H1 (cell line): ENCODE measurements around the gene MAPT. TPM values are rescaled to one million over a fixed set of nuclear protein-coding genes. Genes with fewer than 3 reads are reported as not detected.

Experiments
- E2F6 ChIP-seq: IDR thresholded peaks from 2 replicates; pipeline ENCODE4 v1.6.1; 2012; ENCODE audit warnings: inconsistent platforms
- FOSL1 ChIP-seq: IDR thresholded peaks from 2 replicates; pipeline ENCODE4 v1.6.1; 2011; ENCODE audit warnings: mild to moderate bottlenecking, low read depth, low read length, moderate library complexity; ENCODE audit not compliant: insufficient read depth
- HDAC6 ChIP-seq: IDR thresholded peaks from one replicate; pipeline ENCODE4 v1.7.1; 2012; ENCODE audit warnings: low read depth, mild to moderate bottlenecking, inconsistent platforms, low read length, moderate library complexity
- KDM4A ChIP-seq: IDR thresholded peaks from one replicate; pipeline ENCODE4 v1.7.1; 2012; ENCODE audit warnings: low read depth, mild to moderate bottlenecking, moderate library complexity, low read length, inconsistent platforms; ENCODE audit not compliant: severe bottlenecking
- RFX5 ChIP-seq: IDR thresholded peaks from 2 replicates; pipeline ENCODE4 v1.6.1; 2011; ENCODE audit warnings: low read depth, low read length, improper control_type of control experiment, borderline replicate concordance
- SP1 ChIP-seq: IDR thresholded peaks from 2 replicates; pipeline ENCODE4 v1.6.1; 2011; ENCODE audit warnings: low read depth, low read length
- SRF ChIP-seq: IDR thresholded peaks from 2 replicates; pipeline ENCODE4 v1.6.1; 2011; ENCODE audit warnings: mild to moderate bottlenecking, low read depth, low read length, moderate library complexity
- SUZ12 ChIP-seq: fragments of 200-600 bp; sonication (generic); IDR thresholded peaks from 2 replicates; pipeline ENCODE4 v1.6.1; 2012; ENCODE audit warnings: mild to moderate bottlenecking, inconsistent platforms, low read length, moderate library complexity, mixed read lengths
- polyA plus RNA-seq, 7 experiments: library from polyadenylated mRNA; depleted of rRNA in 3 of 7; stranded (reverse) in 5 of 7; unstranded in 2 of 7; fragments of >200 nt in 5 of 7; fragments of 200-250 nt in 2 of 7; gene quantifications; 1 replicate in 5 of 7; 2 replicates in 1 of 7; 4 replicates in 1 of 7; pipeline versions ENCODE4 v1.2.1 to v1.2.3, GENCODE V29; 2011 to 2013; ENCODE audit warnings: missing spikeins in 2 of 7, mixed read lengths in 2 of 7
- total RNA-seq: library from RNA; stranded (reverse); fragmentation: NEBNext Ultra II Directional; extraction: Animal tissue kit (Norgen Biotek cat#: 25700); gene quantifications from 2 replicates; pipeline ENCODE4 v1.2.1, GENCODE V29; 2021
- TF ChIP-seq, protein P1 (sequence below): IDR thresholded peaks from 2 replicates; pipeline ENCODE4 v1.6.1; 2012; ENCODE audit warnings: inconsistent platforms

MAPT gene
- total and polyA plus RNA-seq, 2 of the 8 experiments (the other 6 are each of a cell fraction or from before 2014, with no cell fraction given): 0.54 to 1.7 TPM

DNA sequence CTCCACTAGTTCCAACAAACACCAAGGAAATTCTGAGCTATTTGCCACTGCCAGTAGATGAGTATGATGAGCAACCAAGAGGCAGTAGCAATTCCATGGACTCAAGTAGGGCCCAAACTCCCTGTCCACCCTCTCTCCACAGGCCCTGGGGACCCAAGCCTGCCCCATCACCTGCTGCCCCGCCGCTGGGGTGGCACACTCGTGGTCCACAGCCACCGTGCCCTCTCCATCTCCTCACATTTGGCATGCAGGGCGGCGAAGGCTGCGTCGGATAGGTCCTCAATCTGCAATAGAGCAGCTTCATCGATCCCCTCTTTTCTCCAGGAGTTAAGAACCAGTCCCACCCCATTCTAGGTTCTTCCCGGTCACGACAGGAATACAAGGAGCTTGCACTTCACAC is 138.6 kb downstream of the MAPT start (continued):
- TF ChIP-seq SUZ12 (no peak), RFX5 (no peak), E2F6 (no peak), HDAC6 (no peak), KDM4A (no peak), FOSL1 (no peak), SRF (no peak), SP1 (no peak)
- TF ChIP-seq, protein P1, sequence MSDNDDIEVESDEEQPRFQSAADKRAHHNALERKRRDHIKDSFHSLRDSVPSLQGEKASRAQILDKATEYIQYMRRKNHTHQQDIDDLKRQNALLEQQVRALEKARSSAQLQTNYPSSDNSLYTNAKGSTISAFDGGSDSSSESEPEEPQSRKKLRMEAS: no peak
- TF ChIP-seq, all 59 proteins: peak for 0
